Measurements from ENCODE around the gene SNRPA1. TPM values are rescaled to one million over a fixed set of nuclear protein-coding genes. Genes with fewer than 3 reads are reported as not detected.
A peak's percentile ranks its signal among the peaks of the same experiment; 100 is the strongest.
"Not testable (repeated sequence)": the region's sequence is repeated elsewhere in the genome, so short reads cannot be mapped to it uniquely, and the experiment has no call there.

Gene SNRPA1
- total and polyA plus RNA-seq, 12 donors, result 16.0 to 65.0 (median 30.0) TPM

GRCh38 chr15:101296418-101297405, 1.7 kb upstream of the SNRPA1 start:
- 75 to 84% (median 82%) methylated on average over 8 to 9 of the region's 9 CpGs for WGBS, 4 donors
- Histone ChIP-seq H3K36me3 (replicated peaks in 1 of 2) (no peaks in the 10 kb centered on the region), H3K4me1 (replicated peaks in 1 of 2) (peaks cover 19 to 28% of the 10 kb centered on the region in 2 donors), H3K27ac (peak overlapping the region in 1 of 5 donors; percentile 92), H3K9me3 (replicated peaks in 1 of 3) (no peaks in the 10 kb centered on the region), H3K4me3 (no peak overlapping the region), H3K27me3 (no peaks in the 10 kb centered on the region)
- intact Hi-C loops (cut with DNase I), result loop anchor here in 1 of 2 donors (5.0 kb wide), 1 partner anchor 346 kb away; no protein-coding TSS in a partner anchor
- DNase-seq, result no peak
- no peak for TF ChIP-seq POLR2A (IDR thresholded peaks at IDR 0.05)
- no peak for TF ChIP-seq CTCF (IDR thresholded peaks at IDR 0.05)

- intact Hi-C loops (cut with DNase I), result loop anchor here in 1 of 2 donors (5.0 kb wide), 1 partner anchor 347 kb away; no protein-coding TSS in a partner anchor
- no peaks in the 10 kb centered on the region for H3K27me3 ChIP-seq
- no peaks in the 10 kb centered on the region for H3K9me3 ChIP-seq (replicated peaks in 1 of 3)
- no peak for TF ChIP-seq POLR2A (IDR thresholded peaks at IDR 0.05)
- TF ChIP-seq CTCF (IDR thresholded peaks at IDR 0.05), result no peak
- H3K36me3 ChIP-seq (replicated peaks in 1 of 2), result no peaks in the 10 kb centered on the region
- peaks cover 19 to 28% of the 10 kb centered on the region in 2 donors for H3K4me1 ChIP-seq (replicated peaks in 1 of 2)
- peak overlapping the region; percentile 57 to 86 (median 70) for H3K4me3 ChIP-seq
- WGBS, 4 donors, result 1 to 2% (median 1%) methylated on average over 18 to 20 of the region's 20 CpGs
- H3K27ac ChIP-seq, result peak overlapping the region in 4 of 5 donors; percentile 89 to 96 (median 94)
- DNase-seq, result no peak
Measured at GRCh38 chr15:101295607-101296161, 636 bp upstream of the SNRPA1 start.

GRCh38 chr15:101293122-101293521, 1.9 kb downstream of the SNRPA1 start:
- TF ChIP-seq CTCF (IDR thresholded peaks at IDR 0.05) (no peak), POLR2A (IDR thresholded peaks at IDR 0.05) (no peak)
- Histone ChIP-seq H3K4me1 (replicated peaks in 1 of 2) (peaks cover 19 to 28% of the 10 kb centered on the region in 2 donors), H3K27ac (no peak overlapping the region), H3K9me3 (replicated peaks in 1 of 3) (no peaks in the 10 kb centered on the region), H3K36me3 (replicated peaks in 1 of 2) (peaks cover 0 to 5% of the 10 kb centered on the region in 2 donors), H3K27me3 (no peaks in the 10 kb centered on the region), H3K4me3 (peak overlapping the region in 1 of 4 donors; percentile 86)
- intact Hi-C loops (cut with DNase I), result no loop called here
- peak in 1 of 7 donors; percentile 47 for DNase-seq
- WGBS, 4 donors, result 76 to 82% (median 81%) methylated on average over 10 of the region's 10 CpGs

GRCh38 chr15:101288905-101289513, 6.0 kb downstream of the SNRPA1 start:
- no peaks in the 10 kb centered on the region for H3K27me3 ChIP-seq
- no peak overlapping the region for H3K4me3 ChIP-seq
- 70 to 79% (median 75%) methylated on average over 8 of the region's 8 CpGs for WGBS, 4 donors
- DNase-seq, result no peak
- H3K27ac ChIP-seq, result no peak overlapping the region
- no peaks in the 10 kb centered on the region for H3K9me3 ChIP-seq (replicated peaks in 1 of 3)
- peaks cover 0 to 36% of the 10 kb centered on the region in 2 donors for H3K36me3 ChIP-seq (replicated peaks in 1 of 2)
- H3K4me1 ChIP-seq (replicated peaks in 1 of 2), result peaks cover 12 to 20% of the 10 kb centered on the region in 2 donors
- peak; percentile 33 to 60 (median 54) for TF ChIP-seq CTCF (IDR thresholded peaks at IDR 0.05)
- no peak for TF ChIP-seq POLR2A (IDR thresholded peaks at IDR 0.05)
- intact Hi-C loops (cut with DNase I), result no loop called here

- WGBS, 4 donors, result 93 to 98% (median 97%) methylated on average over 6 of the region's 6 CpGs
- H3K27ac ChIP-seq; H3K9me3 ChIP-seq (replicated peaks in 1 of 3); H3K4me3 ChIP-seq; H3K27me3 ChIP-seq; H3K4me1 ChIP-seq (replicated peaks in 1 of 2); intact Hi-C loops (cut with DNase I): not testable (repeated sequence)
- peaks cover 0 to 52% of the 10 kb centered on the region in 2 donors for H3K36me3 ChIP-seq (replicated peaks in 1 of 2)
- peak in 1 of 7 donors; percentile 27 for DNase-seq
Measured at GRCh38 chr15:101287342-101287741, 7.7 kb downstream of the SNRPA1 start.
